ENCODE data around the gene LIG1.

LIG1 gene

GRCh38 chr19:48149430-48149829 is 20.7 kb downstream of the LIG1 start:
- DNase-seq (ENCODE audit: low read depth), result no peak
- no peak for TF ChIP-seq CTCF (IDR thresholded peaks at IDR 0.05; ENCODE audit: control insufficient read depth, insufficient read depth, low read depth, low read length, missing control alignments)
- H3K4me3 ChIP-seq (ENCODE audit: control insufficient read depth, low read depth, low read length), result no peak overlapping the region

GRCh38 chr19:48148576-48148975 is 21.6 kb downstream of the LIG1 start:
- no peak for TF ChIP-seq CTCF (IDR thresholded peaks at IDR 0.05; ENCODE audit: control insufficient read depth, insufficient read depth, low read depth, low read length, missing control alignments)
- no peak for DNase-seq (ENCODE audit: low read depth)
- no peak overlapping the region for H3K4me3 ChIP-seq (ENCODE audit: control insufficient read depth, low read depth, low read length)

DNA sequence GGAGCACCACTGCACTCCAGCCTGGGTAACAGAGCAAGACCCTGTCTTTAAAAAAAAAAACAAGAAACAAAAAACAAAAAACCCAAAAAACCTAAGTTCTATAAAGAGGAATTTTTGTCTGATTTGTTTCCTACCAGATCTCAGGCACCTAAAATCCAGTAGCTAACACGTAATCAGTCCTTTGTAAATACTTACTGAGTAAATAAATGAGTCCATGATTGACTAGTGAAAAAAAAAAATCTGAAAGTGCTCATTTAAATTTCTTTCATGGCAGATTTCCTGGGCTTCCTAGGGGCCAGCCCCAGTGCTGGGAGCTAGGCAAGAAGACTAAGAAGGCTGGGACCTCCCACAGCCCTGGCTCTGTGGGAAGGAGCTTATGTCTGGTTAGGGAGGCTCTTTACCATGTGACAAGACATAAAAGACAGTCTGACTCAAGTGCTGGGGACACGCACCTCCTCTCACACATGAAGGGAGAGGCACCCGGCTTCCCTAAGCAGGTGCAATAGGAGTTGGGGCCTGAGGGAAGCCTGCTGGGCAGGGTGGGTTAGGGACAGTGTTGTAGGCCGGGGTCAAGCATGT is 22.5 kb downstream of the LIG1 start:
- no peak for TF ChIP-seq CTCF (IDR thresholded peaks at IDR 0.05; ENCODE audit: control insufficient read depth, insufficient read depth, low read depth, low read length, missing control alignments)

GRCh38 chr19:48139053-48139452 is 31.1 kb downstream of the LIG1 start:
- TF ChIP-seq CTCF (IDR thresholded peaks at IDR 0.05; ENCODE audit: control insufficient read depth, insufficient read depth, low read depth, low read length, missing control alignments), result no peak
- DNase-seq (ENCODE audit: low read depth), result no peak
- no peak overlapping the region for H3K4me3 ChIP-seq (ENCODE audit: control insufficient read depth, low read depth, low read length)

More for the DNA sequence above, 22.5 kb downstream of the LIG1 start:
- H3K4me3 ChIP-seq (ENCODE audit: control insufficient read depth, low read depth, low read length), result no peak overlapping the region
- DNase-seq (ENCODE audit: low read depth), result no peak

DNA sequence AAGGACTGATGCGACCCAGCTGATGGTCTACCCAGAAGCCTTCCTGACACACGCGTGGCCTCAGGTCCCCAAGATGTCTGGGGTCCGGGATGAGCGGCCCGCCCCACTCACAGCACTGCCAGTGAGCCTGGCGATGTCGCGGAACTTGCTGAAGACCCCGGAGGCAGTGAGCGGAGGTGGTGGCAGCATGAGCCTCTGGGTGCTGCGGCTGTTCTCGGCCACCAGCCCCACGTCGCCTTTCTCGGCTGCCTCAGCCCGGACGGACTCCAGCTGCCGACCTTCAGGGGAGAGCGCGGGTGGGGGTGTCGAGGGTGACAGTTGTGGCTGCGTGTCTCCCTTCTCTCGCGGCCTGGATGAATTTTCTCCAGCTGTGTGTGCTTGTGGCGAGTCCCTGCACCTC is 32.7 kb downstream of the LIG1 start:
- TF ChIP-seq CTCF (IDR thresholded peaks at IDR 0.05; ENCODE audit: control insufficient read depth, insufficient read depth, low read depth, low read length, missing control alignments), result no peak
- no peak for DNase-seq (ENCODE audit: low read depth)
- no peak overlapping the region for H3K4me3 ChIP-seq (ENCODE audit: control insufficient read depth, low read depth, low read length)

- H3K4me3 ChIP-seq (ENCODE audit: control insufficient read depth, low read depth, low read length), result no peak overlapping the region
- DNase-seq (ENCODE audit: low read depth), result no peak
- TF ChIP-seq CTCF (IDR thresholded peaks at IDR 0.05; ENCODE audit: control insufficient read depth, insufficient read depth, low read depth, low read length, missing control alignments), result no peak
These were observed 33.6 kb downstream of the LIG1 start for GRCh38 chr19:48136547-48136946.

DNA sequence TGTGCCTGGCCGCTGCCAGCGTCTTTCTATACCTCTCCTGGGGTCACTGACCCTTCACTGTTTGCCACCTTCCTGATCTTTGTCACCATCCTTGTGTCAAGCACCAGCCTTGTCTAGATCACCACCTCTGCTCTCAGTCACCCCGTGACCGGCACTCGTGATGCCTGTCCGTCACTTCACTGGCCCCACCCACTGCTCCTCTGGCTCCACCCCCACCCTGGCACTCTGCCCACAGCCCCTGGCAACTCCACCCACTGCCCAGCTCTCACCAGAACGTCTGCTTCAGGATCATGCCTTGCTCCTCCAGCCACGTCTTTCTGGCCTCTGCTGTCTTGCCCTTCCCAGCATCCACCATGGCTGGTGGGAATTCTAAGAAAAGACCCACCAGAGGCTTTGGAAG is 34.7 kb downstream of the LIG1 start:
- no peak overlapping the region for H3K4me3 ChIP-seq (ENCODE audit: control insufficient read depth, low read depth, low read length)
- no peak for TF ChIP-seq CTCF (IDR thresholded peaks at IDR 0.05; ENCODE audit: control insufficient read depth, insufficient read depth, low read depth, low read length, missing control alignments)
- no peak for DNase-seq (ENCODE audit: low read depth)
